GM21381 (cell line): ENCODE measurements around the gene NCOA1.

ENCODE experiments used
- ATAC-seq: cut with Tn5 transposase; IDR thresholded peaks from one replicate; pipeline ENCODE4 v1.9.1; 2021; ENCODE audit warnings: mild to moderate bottlenecking, moderate library complexity; ENCODE audit not compliant: unreplicated experiment

NCOA1 gene

GRCh38 chr2:24501813-24502212 is 10.8 kb downstream of the NCOA1 start:
- ATAC-seq = no peak

GRCh38 chr2:24505534-24506275 is 14.7 kb downstream of the NCOA1 start:
- ATAC-seq = no peak

DNA sequence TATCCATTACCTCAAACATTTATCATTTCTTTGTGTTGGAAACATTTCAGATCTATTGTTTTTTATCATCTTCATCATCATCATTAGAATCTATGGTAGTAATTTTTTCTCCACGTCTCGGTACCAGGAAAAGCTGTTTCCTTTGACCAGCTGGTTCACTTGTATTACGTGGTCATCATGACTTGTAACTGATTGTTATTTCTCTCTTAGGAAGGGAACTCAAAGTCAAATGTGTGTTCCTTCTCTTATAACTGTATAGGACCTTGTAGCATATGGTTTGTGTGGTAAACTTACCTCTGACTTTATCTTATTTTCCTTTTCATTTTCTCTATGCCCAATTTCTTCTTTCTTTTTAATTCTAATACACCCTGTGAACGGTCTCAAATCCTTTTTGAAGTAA is 16.5 kb downstream of the NCOA1 start:
- ATAC-seq = no peak

DNA sequence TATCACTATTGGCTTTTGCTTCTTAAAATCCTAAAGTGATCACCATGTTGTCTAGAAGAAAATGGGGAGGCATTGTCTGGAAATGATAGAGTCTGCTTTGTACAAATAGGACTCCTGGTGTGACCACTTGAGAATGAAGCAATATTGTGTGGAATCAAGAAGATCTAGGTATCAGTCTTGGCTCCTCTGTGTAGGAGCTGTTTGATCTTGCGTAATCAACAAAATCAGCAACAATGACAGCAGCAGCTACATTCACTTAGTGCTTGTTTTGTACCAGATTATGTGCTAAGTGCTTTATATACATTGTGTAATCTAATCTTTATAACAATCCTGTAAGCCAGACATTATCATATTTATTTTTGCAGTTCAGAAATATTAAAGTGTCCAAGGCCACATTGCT is 17.8 kb downstream of the NCOA1 start:
- no peak for ATAC-seq

DNA sequence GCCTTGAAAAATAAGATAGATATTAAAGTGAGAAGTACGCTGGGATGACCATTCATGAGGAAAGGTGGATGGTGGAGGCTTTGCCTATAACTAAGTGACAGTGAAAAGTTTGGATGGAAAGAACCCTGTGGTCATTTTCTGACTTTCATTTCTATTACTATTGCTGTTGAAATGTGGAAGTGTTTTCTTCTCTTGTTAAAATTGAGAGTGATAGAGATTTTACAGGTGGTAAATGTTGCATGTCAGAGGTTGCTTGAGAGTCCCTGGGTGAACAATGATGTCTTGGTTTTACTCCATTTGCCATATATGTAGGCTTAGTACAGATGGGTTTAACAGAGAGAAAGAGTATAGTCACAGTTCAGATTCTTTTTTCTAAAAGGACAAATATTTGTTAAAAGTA is 18.4 kb downstream of the NCOA1 start:
- ATAC-seq = peak; percentile 69

DNA sequence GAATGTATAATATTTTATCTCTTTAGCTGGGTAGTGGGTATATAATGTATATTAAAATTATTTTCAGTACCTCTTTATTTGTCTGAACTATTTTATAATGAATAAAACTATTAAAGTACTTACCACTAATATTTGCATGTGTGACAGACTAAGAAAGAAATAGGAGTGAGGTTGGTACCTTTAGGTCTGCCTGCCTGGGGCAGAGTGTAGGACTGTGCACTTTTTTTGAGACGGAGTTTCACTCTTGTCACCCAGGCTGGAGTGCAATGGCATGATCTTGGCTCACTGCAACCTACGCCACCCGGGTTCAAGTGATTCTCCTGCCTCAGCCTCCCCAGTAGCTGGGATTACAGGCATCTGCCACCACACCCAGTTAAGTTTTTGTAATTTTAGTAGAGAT is 18.8 kb downstream of the NCOA1 start:
- peak; percentile 41 for ATAC-seq

DNA sequence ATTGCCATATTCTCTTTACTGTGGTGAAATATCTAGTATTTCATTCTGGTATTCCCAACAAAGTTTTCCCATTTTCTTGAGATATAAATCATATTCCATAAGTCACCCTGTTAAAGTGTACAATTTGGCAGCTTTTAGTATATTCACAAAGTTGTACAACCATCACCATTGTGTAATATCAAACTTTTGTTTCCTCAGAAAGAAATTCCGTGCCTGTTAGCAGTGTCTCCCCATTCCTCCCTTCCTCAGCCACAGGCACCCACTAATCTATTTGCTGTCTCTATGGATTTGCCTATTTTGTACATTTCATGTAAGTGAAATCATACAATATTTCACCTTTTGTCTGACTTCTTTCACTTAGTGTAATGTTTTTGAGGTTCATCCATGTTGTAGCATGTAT is 19.7 kb downstream of the NCOA1 start:
- ATAC-seq = no peak

DNA sequence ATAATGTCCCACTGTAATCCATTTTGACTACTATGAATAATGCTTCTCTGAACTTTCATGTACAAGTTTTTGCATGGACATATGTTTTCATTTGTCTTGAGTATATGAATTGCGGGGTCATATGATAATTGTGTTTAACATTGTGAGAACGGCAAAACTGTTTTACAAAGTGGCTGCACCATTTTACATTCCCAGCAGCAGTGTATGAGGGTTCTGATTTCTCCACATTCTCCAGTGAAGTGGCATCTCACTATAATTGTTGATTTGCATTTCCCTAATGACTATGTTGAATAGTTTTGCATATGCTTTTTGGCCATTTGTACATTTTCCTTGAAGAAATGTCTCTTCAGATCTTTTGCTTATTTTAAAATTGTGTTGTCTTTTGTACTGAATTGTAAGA is 20.1 kb downstream of the NCOA1 start:
- no peak for ATAC-seq

- no peak for ATAC-seq
Measured at GRCh38 chr2:24511894-24512293, 20.8 kb downstream of the NCOA1 start.

- no peak for ATAC-seq
Measured at GRCh38 chr2:24512404-24512803, 21.4 kb downstream of the NCOA1 start.

DNA sequence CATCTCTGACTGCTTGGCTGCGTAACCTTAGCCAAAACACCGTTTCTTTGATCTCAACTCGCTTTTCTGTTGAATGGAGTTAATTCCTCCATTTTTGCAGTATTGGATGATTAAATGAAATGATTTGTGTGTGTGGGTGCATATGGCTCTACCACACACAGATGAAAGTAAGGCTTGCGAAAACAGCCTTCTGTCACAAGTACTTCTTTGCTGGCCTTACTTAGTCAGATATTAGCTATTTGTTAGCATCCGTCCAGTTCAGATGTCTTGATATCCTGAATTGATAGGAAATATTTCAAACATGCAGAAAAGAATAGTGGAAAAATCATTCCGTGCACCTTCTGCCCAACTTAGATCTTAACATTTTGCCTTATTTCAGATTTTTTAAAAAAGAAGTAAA is 21.8 kb downstream of the NCOA1 start:
- ATAC-seq = no peak

DNA sequence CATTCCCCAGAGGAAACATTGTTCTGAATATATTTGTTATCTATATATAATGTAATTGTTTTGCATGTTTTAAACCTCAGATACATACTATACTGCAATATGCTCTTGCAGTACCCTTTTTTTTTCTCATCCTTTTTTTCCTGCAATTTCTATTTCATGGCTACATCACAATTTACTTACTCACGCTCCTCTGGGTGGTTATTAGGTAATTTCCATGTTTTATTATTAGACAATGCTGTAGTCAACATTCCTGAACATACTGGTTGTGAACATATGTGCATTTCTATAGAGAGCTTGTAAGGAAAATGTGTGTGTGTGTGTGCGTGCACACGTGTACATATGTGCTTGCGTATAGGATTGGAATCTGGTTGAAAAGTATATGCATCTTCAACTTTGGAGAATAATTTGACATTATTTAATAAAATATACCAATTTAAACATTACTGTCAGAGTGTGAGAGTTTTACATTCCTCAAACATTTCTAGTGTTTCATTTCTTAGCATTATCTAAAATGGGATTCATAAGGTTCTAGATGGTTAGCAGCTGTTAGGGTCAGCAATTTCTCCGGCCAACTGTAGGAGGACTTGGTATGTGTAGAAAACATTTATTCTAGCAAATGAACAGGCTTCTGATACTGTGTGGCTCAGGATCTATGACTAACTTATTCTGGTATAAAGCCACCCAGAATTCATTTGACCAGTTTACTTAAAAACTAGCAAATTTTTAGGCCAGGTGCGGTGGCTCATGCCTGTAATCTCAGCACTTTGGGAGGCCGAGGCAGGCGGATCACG is 22.4 kb downstream of the NCOA1 start:
- no peak for ATAC-seq

DNA sequence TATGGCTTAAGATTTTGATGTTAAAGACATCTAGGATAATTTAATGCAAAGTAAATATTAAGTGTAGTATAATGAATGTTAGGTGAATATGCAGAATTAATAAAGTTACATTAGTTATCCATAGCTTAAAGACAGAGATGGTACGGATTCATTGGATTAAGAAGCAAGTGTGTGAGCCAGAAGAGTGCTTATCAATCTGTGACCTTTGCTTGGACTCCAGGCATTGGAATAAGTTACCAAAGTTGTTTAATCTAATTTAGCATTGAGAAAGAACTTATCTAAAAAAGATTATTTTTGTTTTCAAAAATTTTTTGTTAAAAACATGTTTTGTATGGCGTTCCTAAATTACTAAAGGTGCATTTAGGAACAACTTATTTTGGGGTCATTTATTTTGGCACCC is 23.8 kb downstream of the NCOA1 start:
- ATAC-seq = no peak

DNA sequence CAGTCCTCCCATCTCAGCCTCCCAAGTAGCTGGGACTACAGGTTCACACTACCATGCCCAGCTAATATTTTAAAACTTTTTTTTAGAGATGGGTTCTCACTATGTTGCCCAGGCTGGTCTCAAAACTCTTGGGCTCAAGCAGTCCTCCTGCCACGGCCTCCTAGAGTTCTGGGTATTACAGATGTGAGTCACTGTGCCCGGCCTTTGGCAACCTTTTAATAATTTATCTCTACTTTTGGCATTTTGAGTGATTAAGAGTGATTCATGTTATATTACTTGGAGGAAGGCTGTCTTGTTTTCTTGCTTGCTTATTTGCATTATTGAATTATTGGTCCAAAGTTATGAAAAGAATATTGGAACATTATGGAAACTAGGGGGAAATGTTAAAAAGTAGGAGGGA is 24.3 kb downstream of the NCOA1 start:
- no peak for ATAC-seq

GRCh38 chr2:24515831-24516230 is 24.8 kb downstream of the NCOA1 start:
- ATAC-seq = no peak

DNA sequence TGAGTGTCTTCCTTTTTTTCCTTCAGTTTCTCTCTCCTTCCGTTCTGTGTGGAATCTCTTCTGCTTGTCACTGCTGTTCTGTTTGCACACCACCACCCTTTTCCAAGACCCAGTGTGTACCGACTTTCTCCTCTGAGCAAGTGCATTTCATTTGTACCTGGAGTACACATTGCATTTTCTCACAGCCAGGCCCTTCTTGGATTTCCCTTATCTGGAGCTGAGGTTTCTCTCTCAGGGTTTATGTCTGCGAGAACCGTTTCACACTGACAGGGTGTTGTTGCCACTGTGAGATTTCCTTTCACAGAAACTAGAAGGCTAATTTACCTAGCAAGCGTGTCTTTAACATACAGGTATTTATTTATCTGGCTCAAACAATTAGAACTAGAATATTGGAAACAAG is 26.2 kb downstream of the NCOA1 start:
- no peak for ATAC-seq

DNA sequence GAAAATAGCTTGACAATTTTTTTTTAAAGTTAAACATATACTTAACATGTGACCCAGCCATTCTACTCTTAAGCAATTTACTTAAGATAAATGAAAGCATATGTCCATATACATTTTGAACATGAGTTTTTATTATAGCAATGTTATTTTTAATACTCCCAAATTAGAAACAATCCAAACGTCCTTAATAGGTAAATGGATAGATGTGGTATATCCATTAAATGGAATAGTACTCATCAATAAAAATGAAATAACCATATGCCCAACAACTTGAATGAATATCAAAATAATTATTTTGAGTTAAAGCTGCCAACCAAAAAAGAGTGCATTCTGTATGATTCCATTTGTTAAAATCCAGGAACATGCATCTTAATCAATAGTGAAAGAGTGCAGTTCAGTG is 29.1 kb downstream of the NCOA1 start:
- no peak for ATAC-seq

DNA sequence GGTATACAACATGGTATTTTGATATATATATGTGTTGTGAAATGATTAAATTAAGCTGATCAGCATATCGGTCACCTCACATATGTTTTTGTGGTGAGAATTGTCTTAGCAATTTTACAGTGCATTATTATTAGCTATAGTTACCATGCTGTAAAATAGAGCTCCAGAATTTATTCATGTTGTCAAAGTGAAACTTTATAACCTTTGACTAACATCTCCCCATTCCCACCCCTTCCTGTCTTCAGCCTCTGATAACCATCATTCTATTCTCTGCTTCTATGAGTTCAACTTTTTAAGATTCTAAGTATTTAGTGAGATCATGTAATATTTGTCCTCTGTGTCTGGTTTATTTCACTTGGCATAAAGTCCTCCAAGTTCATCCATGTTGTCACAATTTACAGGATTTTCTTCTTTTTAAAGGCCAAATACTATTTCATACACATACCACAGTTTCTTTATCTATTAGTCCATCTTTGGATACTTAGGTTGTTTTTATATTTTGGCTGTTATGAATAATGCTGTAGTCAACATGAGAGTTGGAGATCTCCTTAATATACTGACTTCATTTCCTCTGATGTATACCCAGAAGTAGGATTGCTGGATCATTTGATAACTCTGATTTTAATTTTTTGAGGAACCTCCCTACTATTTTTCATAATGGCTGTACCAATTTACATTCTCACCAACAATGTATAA is 30.3 kb downstream of the NCOA1 start:
- ATAC-seq = no peak

GRCh38 chr2:24521975-24522639 is 31.1 kb downstream of the NCOA1 start:
- no peak for ATAC-seq

DNA sequence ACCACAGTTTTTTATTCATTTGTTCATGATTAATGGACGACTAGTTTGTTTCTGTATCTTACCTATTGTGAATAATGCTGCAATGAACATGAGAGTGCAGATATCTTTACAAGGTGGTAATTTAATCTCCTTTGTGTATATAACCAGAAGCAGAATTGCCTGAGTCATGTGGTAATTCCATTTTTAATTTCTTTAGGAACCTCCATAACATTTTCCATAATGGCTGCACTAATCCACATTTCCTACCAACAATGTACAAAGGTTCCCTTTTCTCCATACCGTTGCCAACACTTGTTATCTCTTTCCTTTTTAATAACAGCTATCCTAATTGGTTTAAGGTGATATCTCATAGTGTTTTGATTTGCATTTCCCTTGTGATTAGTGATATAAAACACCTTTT is 36.5 kb downstream of the NCOA1 start:
- no peak for ATAC-seq

DNA sequence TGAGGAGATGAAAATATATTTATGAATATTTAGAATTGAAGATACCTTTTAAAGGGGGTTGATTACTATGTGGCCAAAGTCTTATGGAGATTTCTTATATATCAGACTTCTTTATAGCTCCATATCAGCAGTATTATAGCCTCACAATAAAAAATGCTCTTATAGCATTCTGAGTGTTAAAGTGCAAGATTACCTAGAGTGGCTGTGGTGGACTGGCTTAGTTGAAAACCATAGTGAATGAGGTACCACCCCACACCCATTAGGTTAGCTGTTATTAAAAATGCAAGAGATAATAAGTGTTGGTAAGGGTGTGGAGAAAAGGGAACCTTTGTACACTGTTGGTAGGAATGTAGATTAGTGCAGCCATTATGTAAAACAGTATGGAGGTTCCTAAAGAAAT is 39.7 kb downstream of the NCOA1 start:
- no peak for ATAC-seq
